ENCODE data around the gene FMNL2. TPM values are rescaled to one million over a fixed set of nuclear protein-coding genes. Genes with fewer than 3 reads are reported as not detected.

FMNL2 gene
- total RNA-seq, 1 experiment from 2014 or later, result 33.6 TPM

- DNase-seq (ENCODE audit: low read depth, low spot score) (no peak), ATAC-seq (peak; percentile 81)
- H3K36me3 ChIP-seq (ENCODE audit: control insufficient read depth, insufficient read depth, low read length), result no peaks in the 10 kb centered on the region
- CTCF ChIA-PET, result no interaction called here
- BruUV-seq (replicated peaks), result no TSS peak
- in situ Hi-C loops (cut with HindIII; ENCODE audit: low pct_unique_long_range_greater_than_20kb, low sequenced_read_pairs), result no loop called here
- POLR2A ChIA-PET, result no interaction called here
- H3K9me3 ChIP-seq (ENCODE audit: control insufficient read depth, insufficient read depth, low read depth, low read length), result no peaks in the 10 kb centered on the region
- TF ChIP-seq REST (IDR thresholded peaks at IDR 0.05; ENCODE audit: insufficient read depth in 1 of 2, low read depth in 2 of 2, low read length in 1 of 2) (no peak), CTCF (IDR thresholded peaks at IDR 0.05) (no peak), SIN3A (IDR thresholded peaks at IDR 0.05; ENCODE audit: borderline replicate concordance, insufficient read depth, low read depth, low read length) (no peak), TCF7L2 (IDR thresholded peaks at IDR 0.05; ENCODE audit: low read depth, low read length) (no peak), POLR2AphosphoS5 (IDR thresholded peaks at IDR 0.05; ENCODE audit: low read depth, low read length) (no peak)
- no peaks in the 10 kb centered on the region for H3K27me3 ChIP-seq (ENCODE audit: control insufficient read depth, insufficient read depth, low read length)
- peaks cover 6% of the 10 kb centered on the region; the same call in 1 of the 2 replicates for H3K4me1 ChIP-seq (ENCODE audit: control insufficient read depth, insufficient read depth, low read length)
- intact Hi-C loops (cut with micrococcal nuclease; ENCODE audit: unreplicated experiment), result no loop called here
- no peak overlapping the region for H3K4me3 ChIP-seq (ENCODE audit: low read depth in 2 of 2, low read length in 2 of 2)
- H3K27ac ChIP-seq (ENCODE audit: low read length), result no peak overlapping the region
These were observed 25.4 kb upstream of the FMNL2 start for GRCh38 chr2:152309352-152310214.

- BruUV-seq (replicated peaks), result no TSS peak
- no peak for TF ChIP-seq POLR2AphosphoS5 (IDR thresholded peaks at IDR 0.05; ENCODE audit: low read depth, low read length)
- TF ChIP-seq CTCF (IDR thresholded peaks at IDR 0.05), result no peak
- no peak for TF ChIP-seq TCF7L2 (IDR thresholded peaks at IDR 0.05; ENCODE audit: low read depth, low read length)
- TF ChIP-seq REST (IDR thresholded peaks at IDR 0.05; ENCODE audit: insufficient read depth in 1 of 2, low read depth in 2 of 2, low read length in 1 of 2), result no peak
- TF ChIP-seq SIN3A (IDR thresholded peaks at IDR 0.05; ENCODE audit: borderline replicate concordance, insufficient read depth, low read depth, low read length), result no peak
- H3K4me1 ChIP-seq (ENCODE audit: control insufficient read depth, insufficient read depth, low read length), result no peaks in the 10 kb centered on the region
- intact Hi-C loops (cut with micrococcal nuclease; ENCODE audit: unreplicated experiment), result loop anchor here (10.0 kb wide), 1 partner anchor 275 kb away; no protein-coding TSS in a partner anchor
- no peak overlapping the region for H3K27ac ChIP-seq (ENCODE audit: low read length)
- H3K9me3 ChIP-seq (ENCODE audit: control insufficient read depth, insufficient read depth, low read depth, low read length), result 0 out of 2 replicates have a peak, but pooled peaks cover 3% of the 10 kb centered on the region
- no peaks in the 10 kb centered on the region for H3K36me3 ChIP-seq (ENCODE audit: control insufficient read depth, insufficient read depth, low read length)
- in situ Hi-C loops (cut with HindIII; ENCODE audit: low pct_unique_long_range_greater_than_20kb, low sequenced_read_pairs), result no loop called here
- H3K4me3 ChIP-seq (ENCODE audit: low read depth in 2 of 2, low read length in 2 of 2), result no peak overlapping the region
- DNase-seq (ENCODE audit: low read depth, low spot score), result no peak
- H3K27me3 ChIP-seq (ENCODE audit: control insufficient read depth, insufficient read depth, low read length), result no peaks in the 10 kb centered on the region
- ChIA-PET POLR2A (no interaction called here), CTCF (no interaction called here)
- no peak for ATAC-seq
These were observed 15.0 kb upstream of the FMNL2 start for GRCh38 chr2:152319822-152320570.

Measured in Panc1 (cell line).